Upper lobe of left lung (tissue), 4 donors: ENCODE measurements around the gene KRR1.

ENCODE experiments used
- CTCF ChIP-seq, 6 experiments: fragments of 450-650 bp in 4 of 6; fragments of 200-600 bp in 2 of 6; sonication (generic) in 2 of 6; IDR thresholded peaks; one replicate each; pipeline ENCODE4 v1.5.1; 2016 to 2019; ENCODE audit warnings: antibody characterized with exemption in 6 of 6
- EP300 ChIP-seq, 4 donors: sonication (generic); formaldehyde crosslinking; IDR thresholded peaks; one replicate each; pipeline ENCODE4 v1.5.1; 2017; ENCODE audit warnings: antibody characterized with exemption in 4 of 4, control low read depth in 2 of 4
- POLR2A ChIP-seq, 4 donors: fragments of 450-650 bp; IDR thresholded peaks; one replicate each; pipeline ENCODE4 v1.5.1; 2016 to 2017; ENCODE audit warnings: antibody characterized with exemption in 4 of 4, mild to moderate bottlenecking in 2 of 4
- POLR2AphosphoS5 ChIP-seq, 2 donors: sonication (generic); formaldehyde crosslinking; IDR thresholded peaks; one replicate each; pipeline ENCODE4 v1.5.1; 2017; ENCODE audit warnings: antibody characterized with exemption in 2 of 2

- no peak for TF ChIP-seq POLR2A (IDR thresholded peaks at IDR 0.05)
- peak in 2 of 6 experiments; percentile 11 to 21 for TF ChIP-seq CTCF (IDR thresholded peaks at IDR 0.05)
- TF ChIP-seq EP300 (IDR thresholded peaks at IDR 0.05) = no peak
- TF ChIP-seq POLR2AphosphoS5 (IDR thresholded peaks at IDR 0.05) = no peak
Measured at GRCh38 chr12:75488553-75488952, 22.9 kb downstream of the KRR1 start.
